IMR-90 (cell line): ENCODE data around the gene CDKN3.

Experiments used
- CTCF ChIP-seq: conservative IDR thresholded peaks from 2 replicates; pipeline ENCODE4 v1.5.1; 2012; ENCODE audit warnings: mild to moderate bottlenecking, low read depth, low read length, improper control_type of control experiment
- RCOR1 ChIP-seq: IDR thresholded peaks from 2 replicates; pipeline ENCODE4 v1.6.1; 2012; ENCODE audit warnings: mild to moderate bottlenecking, low read length, improper control_type of control experiment; ENCODE audit not compliant: insufficient replicate concordance

GRCh38 chr14:54392131-54392859 is 4.5 kb upstream of the CDKN3 start:
- TF ChIP-seq CTCF, result no peak
- TF ChIP-seq RCOR1, result no peak
